CD4-positive, alpha-beta T cell treated with Interleukin-21 for 1 hour (primary cell): Measurements from ENCODE around the gene AHSP.
A peak's percentile ranks its signal among the peaks of the same experiment; 100 is the strongest.
"Not testable (repeated sequence)": the region's sequence is repeated elsewhere in the genome, so short reads cannot be mapped to it uniquely, and the experiment has no call there.

Source experiments
- DNase-seq: peaks from one replicate; pipeline ENCODE4 v3.0.0-alpha.2; 2020

Gene AHSP

DNA sequence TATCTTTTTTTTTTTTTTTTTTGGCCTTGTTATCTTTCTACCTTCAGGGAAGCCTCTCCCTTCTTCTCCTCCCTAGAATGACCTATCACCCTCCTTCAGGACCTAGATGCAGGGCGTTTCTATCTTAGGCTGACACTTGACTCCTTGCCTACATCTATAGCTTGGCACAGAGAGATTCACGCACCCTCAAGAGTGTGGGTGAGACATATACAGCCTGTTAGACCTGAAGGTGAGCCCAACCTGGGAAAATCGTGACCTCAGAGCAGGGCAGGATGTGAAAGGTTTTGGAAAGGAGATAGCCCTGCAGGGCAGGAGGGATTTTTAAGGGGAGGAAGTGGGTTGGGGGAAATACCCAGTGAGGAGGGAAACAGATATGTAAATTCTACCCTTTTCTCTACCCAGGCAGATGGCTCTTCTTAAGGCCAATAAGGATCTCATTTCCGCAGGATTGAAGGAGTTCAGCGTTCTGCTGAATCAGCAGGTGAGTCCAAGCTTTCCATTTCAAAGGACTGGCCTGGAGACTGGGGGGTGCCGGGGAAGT, at the start of gene AHSP:
Gene AHSP (plus strand): TSS at position 167 of the 541 bp plus-strand sequence. CDS start 240 bp downstream, at position 407.
- no peak for DNase-seq

DNA sequence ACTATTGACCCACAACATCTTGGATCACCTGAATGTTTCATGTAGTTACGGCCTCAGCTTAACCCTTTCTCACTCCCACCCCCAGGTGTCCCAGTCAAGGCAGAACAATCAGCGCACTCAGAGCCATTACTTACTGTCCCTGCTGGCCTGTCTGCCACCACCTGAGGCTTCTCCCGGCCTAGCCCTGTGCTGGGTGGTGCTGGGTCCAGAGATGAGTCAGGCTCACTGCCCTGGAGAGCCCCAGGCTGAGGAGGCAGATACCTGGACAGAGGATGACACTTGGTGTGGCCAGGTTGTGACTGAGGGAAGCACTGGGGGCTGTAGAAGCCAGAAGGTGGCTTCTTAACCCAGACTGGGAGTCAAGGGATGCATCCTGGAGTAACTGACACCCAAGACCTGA, 48.7 kb upstream of the AHSP start:
- no peak for DNase-seq

- DNase-seq, result no peak
These were observed 47.9 kb upstream of the AHSP start for GRCh38 chr16:31479751-31480150.

DNA sequence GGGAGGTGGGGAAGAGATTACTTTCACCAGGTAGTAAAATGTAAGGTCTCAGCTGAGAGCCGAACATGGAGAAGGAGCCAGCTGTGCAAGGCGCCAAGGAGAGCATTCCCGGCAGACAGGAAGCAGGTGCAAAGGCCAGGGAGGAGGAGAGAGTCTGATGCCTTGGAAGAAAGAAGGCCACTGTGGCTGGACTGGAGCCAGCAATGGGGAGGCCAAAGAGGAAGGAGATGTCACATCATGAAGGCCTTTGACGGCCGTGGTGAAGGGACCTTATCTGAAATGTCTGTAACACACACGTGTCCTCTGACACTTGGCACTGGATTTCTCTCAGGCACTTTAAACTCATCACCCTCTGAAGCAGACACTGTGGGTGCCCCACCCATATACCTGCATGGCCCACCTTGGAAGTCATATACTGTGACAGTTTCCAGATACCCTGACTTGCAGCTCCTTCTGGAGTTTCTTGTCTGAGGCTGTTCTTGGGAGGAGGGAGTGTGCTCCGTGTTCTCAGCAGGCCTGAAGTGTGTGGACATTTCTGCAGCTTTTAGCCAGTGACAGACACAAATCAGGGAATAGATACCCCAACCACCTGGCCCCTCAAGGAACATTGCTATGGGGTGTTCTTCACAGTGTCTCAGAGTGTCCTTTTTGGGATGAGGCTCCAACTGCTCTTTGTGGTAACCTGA, 46.7 kb upstream of the AHSP start:
- no peak for DNase-seq

DNA sequence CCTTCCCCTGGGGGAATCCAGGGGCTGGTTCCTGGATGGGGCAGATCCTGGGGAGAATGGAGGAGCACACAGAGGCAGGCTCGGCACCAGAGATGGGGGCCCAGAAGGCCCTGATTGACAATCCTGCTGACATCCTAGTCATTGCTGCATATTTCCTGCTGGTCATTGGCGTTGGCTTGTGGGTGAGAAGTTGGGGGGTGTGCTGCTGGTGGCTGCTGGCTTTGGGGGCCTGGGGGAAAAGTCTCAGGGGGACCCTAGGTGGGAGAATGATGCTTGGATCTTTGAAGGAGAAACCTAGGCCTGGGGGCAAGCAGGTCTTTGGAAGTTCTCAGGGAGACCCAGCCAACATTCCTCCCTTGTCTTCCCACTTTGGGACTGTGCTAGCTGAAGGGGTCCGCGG, 44.6 kb upstream of the AHSP start, which contains the start of gene SLC5A2:
Gene SLC5A2 (plus strand): TSS at position 43 of the 400 bp plus-strand sequence. CDS start 14 bp downstream, at position 57.
- no peak for DNase-seq

DNA sequence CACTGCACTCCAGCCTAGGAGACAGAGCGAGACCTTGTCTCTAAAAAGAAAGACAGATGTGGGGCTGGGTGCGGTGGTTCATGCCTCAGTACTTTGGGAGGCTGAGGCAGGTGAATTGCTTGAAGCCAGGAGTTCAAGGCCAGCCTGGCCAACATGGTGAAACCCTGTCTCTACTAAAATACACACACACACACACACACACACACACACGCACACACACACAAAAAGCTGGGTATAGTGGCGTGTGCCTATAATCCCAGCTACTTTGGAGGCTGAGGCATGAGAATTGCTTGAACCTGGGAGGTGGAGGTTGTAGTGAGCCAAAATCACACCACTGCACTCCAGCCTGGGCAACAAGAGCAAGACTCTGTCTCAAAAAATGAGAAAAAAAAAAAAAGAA, 43.7 kb upstream of the AHSP start:
- DNase-seq, result not testable (repeated sequence)

- no peak for DNase-seq
These were observed 43.1 kb upstream of the AHSP start for GRCh38 chr16:31484491-31485171.

- no peak for DNase-seq
These were observed 42.1 kb upstream of the AHSP start for GRCh38 chr16:31485571-31485970.

DNA sequence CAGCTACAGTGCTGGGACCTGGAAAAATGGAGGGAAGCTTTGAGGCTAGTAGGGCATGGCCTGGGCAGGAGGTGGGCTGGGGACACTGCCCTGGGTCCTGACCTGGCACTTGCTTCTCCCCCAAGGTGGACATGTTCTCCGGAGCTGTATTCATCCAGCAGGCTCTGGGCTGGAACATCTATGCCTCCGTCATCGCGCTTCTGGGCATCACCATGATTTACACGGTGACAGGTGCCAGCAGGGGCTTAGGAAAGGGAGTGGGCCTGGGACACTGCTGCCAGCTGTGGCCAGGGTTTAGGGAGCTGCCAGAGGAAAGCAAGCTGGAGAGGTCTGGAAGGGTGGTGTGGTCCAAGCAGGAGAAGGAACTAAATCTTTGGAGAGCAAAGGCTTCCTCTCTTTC, 41.7 kb upstream of the AHSP start:
- no peak for DNase-seq

DNA sequence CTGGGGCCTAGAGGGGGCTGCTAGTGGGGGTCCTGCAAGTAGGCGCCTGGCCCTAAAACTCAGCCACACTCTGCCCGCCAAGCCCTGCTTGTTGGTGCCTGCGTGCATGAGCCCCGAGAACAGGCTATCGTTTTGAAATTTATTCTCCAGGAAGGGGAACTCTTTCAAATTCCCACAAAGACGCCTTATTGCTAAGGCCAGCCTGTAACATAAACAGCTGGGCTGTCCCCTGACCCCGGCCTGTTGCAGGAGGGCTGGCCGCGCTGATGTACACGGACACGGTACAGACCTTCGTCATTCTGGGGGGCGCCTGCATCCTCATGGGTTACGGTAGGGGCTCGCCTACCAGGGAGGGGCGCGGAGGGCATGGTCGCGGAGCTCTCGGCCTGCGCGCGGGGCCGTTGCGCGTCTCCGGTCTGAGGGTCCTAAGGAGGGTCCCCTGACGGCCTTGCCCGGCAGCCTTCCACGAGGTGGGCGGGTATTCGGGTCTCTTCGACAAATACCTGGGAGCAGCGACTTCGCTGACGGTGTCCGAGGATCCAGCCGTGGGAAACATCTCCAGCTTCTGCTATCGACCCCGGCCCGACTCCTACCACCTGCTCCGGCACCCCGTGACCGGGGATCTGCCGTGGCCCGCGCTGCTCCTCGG, 40.5 kb upstream of the AHSP start:
- DNase-seq, result no peak

DNA sequence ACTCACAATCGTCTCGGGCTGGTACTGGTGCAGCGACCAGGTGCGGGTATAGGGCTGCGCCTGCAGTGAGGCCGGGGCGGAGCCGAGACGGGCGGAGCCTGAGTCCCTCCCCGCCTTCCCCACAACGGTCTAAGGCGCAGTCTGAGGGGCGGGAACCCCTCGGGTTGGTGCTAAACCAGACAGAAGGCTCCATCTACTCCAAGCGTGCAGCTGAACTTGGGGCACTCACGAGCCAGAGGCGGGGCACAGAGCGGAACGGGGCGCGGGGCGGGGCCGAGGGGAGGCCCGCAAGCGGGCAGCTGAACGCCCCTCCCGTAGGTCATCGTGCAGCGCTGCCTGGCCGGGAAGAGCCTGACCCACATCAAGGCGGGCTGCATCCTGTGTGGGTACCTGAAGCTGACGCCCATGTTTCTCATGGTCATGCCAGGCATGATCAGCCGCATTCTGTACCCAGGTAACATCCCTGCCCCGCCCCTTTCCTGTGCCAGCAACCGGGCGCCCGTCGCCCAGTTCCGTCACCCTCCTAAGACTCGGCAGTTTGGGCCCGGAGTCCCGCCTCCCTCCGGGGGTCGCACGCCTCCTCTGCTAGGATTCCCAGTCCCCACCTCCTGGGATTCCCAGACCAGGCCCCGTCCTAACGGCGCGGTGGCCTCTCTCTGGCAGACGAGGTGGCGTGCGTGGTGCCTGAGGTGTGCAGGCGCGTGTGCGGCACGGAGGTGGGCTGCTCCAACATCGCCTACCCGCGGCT, 39.8 kb upstream of the AHSP start:
- peak; percentile 84 for DNase-seq

DNA sequence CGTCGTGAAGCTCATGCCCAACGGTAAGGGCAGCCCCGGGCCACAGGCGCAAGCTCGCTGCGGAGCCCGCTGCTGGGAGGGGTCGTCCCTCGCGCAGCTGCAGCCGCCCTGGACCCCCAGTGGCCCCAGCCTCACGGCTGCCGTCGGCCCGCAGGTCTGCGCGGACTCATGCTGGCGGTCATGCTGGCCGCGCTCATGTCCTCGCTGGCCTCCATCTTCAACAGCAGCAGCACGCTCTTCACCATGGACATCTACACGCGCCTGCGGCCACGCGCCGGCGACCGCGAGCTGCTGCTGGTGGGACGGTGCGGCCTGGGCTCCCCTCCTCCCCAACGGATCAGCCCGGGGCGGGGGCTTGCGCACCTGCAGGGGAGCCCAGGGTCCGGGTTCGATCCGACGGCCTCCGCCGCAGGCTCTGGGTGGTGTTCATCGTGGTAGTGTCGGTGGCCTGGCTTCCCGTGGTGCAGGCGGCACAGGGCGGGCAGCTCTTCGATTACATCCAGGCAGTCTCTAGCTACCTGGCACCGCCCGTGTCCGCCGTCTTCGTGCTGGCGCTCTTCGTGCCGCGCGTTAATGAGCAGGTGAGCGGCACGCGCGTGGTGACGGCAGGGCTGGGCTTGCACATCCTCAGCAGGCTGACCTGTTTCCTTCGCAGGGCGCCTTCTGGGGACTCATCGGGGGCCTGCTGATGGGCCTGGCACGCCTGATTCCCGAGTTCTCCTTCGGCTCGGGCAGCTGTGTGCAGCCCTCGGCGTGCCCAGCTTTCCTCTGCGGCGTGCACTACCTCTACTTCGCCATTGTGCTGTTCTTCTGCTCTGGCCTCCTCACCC, 39.0 kb upstream of the AHSP start:
- no peak for DNase-seq

DNA sequence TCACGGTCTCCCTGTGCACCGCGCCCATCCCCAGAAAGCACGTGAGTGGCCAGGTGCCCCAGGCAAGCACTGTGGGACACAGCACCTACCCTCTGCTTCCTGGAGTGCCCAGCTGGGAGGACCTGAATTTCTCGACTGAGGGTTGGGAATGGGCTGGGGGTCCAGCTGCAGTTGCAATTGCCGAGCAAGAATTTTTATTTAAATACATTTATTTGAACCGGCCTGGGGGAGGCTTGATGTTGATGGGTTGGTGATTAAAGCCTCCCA, 38.5 kb upstream of the AHSP start:
- DNase-seq, result no peak

- no peak for DNase-seq
These were observed 37.8 kb upstream of the AHSP start for GRCh38 chr16:31489616-31490584.

- no peak for DNase-seq
These were observed 35.8 kb upstream of the AHSP start for GRCh38 chr16:31491778-31492418.

DNA sequence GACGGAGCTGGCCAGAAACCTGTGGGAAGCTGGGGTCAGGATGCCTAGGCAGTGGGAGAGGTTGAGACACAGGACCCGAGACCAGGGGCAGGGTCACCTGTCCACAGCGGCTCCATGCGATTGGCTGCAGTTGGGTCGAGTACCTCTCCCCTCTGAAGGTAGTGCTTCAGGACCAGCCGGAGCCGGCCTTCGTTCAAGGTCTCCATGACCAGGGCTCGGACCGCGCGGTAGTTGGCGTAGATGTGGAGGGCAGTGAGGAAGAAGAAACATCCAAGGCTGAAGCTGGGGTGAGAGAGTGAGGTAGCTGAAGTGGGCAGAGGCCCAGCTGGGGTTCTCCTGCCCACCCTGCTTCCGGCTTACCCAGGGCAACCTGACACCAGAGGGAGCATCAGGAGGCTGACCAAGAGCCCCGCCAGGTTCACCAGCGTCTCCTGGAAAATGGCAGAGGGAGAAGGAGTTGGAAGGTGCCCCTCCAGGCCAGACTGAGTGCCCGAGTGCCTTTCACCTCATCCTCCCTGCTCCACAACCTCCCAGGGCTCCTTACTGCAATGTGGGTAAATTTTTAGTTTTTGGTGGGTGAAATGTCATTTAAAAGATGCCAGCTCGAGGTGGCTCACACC, 34.1 kb upstream of the AHSP start:
- DNase-seq, result no peak

- DNase-seq, result no peak
These were observed 31.0 kb upstream of the AHSP start for GRCh38 chr16:31496670-31497069.

DNA sequence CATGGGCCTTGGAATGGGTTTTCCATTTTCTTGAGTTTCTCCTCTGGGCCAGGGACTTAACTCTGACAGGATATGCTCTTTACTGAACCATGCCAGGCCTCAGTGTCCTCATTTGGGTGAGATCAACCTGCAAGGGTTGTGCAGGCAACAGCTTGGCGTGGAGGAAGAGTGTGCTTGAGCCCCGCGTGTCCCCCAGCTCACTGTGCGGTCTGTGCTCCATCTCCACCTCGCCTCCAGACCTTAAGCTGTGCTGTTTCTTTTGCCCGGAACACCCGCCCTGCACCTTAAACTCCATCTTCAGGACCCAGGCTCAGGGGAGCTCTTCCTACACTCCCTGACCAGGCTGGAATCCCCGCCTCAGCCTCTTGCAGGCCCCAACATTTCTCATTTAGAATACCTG, 29.2 kb upstream of the AHSP start:
- no peak for DNase-seq

DNA sequence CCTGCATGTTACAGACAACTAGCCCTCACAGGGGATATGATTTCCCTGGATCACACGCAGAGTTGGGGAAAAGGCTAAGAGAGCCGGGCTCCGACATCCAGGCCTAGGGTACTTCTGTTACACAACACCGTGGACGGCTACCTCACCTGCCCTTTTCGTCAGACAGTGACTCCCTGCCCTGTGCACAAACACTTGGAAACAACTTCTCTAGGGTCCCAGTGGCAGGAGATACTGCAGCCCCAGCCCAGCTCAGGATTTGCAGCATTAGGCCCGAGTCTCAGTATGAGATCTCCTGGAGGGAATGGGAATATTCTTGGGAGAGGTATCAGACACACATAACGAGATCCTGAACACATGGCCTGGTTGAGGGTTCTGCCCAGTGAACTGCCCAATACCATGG, 27.8 kb upstream of the AHSP start:
- no peak for DNase-seq
